Measurements from ENCODE around the gene HBG1.

Gene HBG1

GRCh38 chr11:5246772-5247471 lies 2.7 kb downstream of the HBG1 start:
- no peak overlapping the region for H4K8ac ChIP-seq (ENCODE audit: low read depth, low read length)
- no CpG with 5 or more reads among the region's 6 CpGs for WGBS, 2 donors (ENCODE audit: extremely low coverage in 2 of 2, insufficient read length in 2 of 2, insufficient replicate concordance in 1 of 2)
- no peak overlapping the region for H2AK5ac ChIP-seq (ENCODE audit: low read depth, low read length)
- H2BK12ac ChIP-seq (ENCODE audit: low read length): no peak overlapping the region
- H3K23ac ChIP-seq (ENCODE audit: low read depth, low read length, poor library complexity): no peak overlapping the region
- DNase-seq (ENCODE audit: low spot score): no peak
- no peak overlapping the region for H3K4ac ChIP-seq (ENCODE audit: low read length)
- H3K27ac ChIP-seq (replicated peaks; ENCODE audit: low read length): no peak overlapping the region
- H3K4me2 ChIP-seq (ENCODE audit: insufficient read depth, low read length, poor library complexity, severe bottlenecking): no peak overlapping the region
- no peaks in the 10 kb centered on the region for H3K79me1 ChIP-seq (ENCODE audit: low read depth, low read length)
- H3K36me3 ChIP-seq (replicated peaks in 1 of 2; ENCODE audit: control insufficient read depth in 2 of 2, insufficient read depth in 2 of 2, low read length in 2 of 2): no peaks in the 10 kb centered on the region
- no peak overlapping the region for H3K9ac ChIP-seq (ENCODE audit: low read depth, low read length, poor library complexity)
- H2BK5ac ChIP-seq (ENCODE audit: low read length): no peak overlapping the region
- H3K9me3 ChIP-seq (replicated peaks in 1 of 2; ENCODE audit: control insufficient read depth in 2 of 2, insufficient read depth in 1 of 2, low read depth in 1 of 2, low read length in 2 of 2): no peaks in the 10 kb centered on the region
- H2AFZ ChIP-seq (ENCODE audit: low read length): no peak overlapping the region
- no peak overlapping the region for H2BK15ac ChIP-seq (ENCODE audit: low read length)
- no peak overlapping the region for H3K18ac ChIP-seq (ENCODE audit: low read length)
- H3K4me1 ChIP-seq (ENCODE audit: control insufficient read depth in 2 of 2, insufficient read depth in 1 of 2, low read depth in 1 of 2, low read length in 2 of 2): no peaks in the 10 kb centered on the region
- no peak overlapping the region for H3K14ac ChIP-seq (ENCODE audit: low read length)
- H3K27me3 ChIP-seq (ENCODE audit: control insufficient read depth in 3 of 3, insufficient read depth in 3 of 3, low read depth in 1 of 3, low read length in 3 of 3): no peaks in the 10 kb centered on the region
- H4K91ac ChIP-seq (ENCODE audit: low read depth, low read length, poor library complexity): no peak overlapping the region
- H3K4me3 ChIP-seq (ENCODE audit: low read length in 2 of 2): no peak overlapping the region
- H2BK120ac ChIP-seq (ENCODE audit: low read depth, low read length): no peak overlapping the region

GRCh38 chr11:5245155-5245554 lies 4.5 kb downstream of the HBG1 start:
- no peak overlapping the region for H4K8ac ChIP-seq (ENCODE audit: low read depth, low read length)
- H3K4ac ChIP-seq (ENCODE audit: low read length): no peak overlapping the region
- H2BK12ac ChIP-seq (ENCODE audit: low read length): no peak overlapping the region
- H3K18ac ChIP-seq (ENCODE audit: low read length): no peak overlapping the region
- no peaks in the 10 kb centered on the region for H3K4me1 ChIP-seq (ENCODE audit: control insufficient read depth in 2 of 2, insufficient read depth in 1 of 2, low read depth in 1 of 2, low read length in 2 of 2)
- no peak overlapping the region for H3K9ac ChIP-seq (ENCODE audit: low read depth, low read length, poor library complexity)
- no peak overlapping the region for H2AFZ ChIP-seq (ENCODE audit: low read length)
- H3K36me3 ChIP-seq (replicated peaks in 1 of 2; ENCODE audit: control insufficient read depth in 2 of 2, insufficient read depth in 2 of 2, low read length in 2 of 2): no peaks in the 10 kb centered on the region
- H3K9me3 ChIP-seq (replicated peaks in 1 of 2; ENCODE audit: control insufficient read depth in 2 of 2, insufficient read depth in 1 of 2, low read depth in 1 of 2, low read length in 2 of 2): no peaks in the 10 kb centered on the region
- DNase-seq (ENCODE audit: low spot score): no peak
- no peak overlapping the region for H4K91ac ChIP-seq (ENCODE audit: low read depth, low read length, poor library complexity)
- H3K79me1 ChIP-seq (ENCODE audit: low read depth, low read length): no peaks in the 10 kb centered on the region
- H2BK15ac ChIP-seq (ENCODE audit: low read length): no peak overlapping the region
- H3K14ac ChIP-seq (ENCODE audit: low read length): no peak overlapping the region
- no peak overlapping the region for H3K27ac ChIP-seq (replicated peaks; ENCODE audit: low read length)
- H3K27me3 ChIP-seq (ENCODE audit: control insufficient read depth in 3 of 3, insufficient read depth in 3 of 3, low read depth in 1 of 3, low read length in 3 of 3): no peaks in the 10 kb centered on the region
- no peak overlapping the region for H2AK5ac ChIP-seq (ENCODE audit: low read depth, low read length)
- H2BK120ac ChIP-seq (ENCODE audit: low read depth, low read length): no peak overlapping the region
- no CpG with 5 or more reads among the region's 2 CpGs for WGBS, 2 donors (ENCODE audit: extremely low coverage in 2 of 2, insufficient read length in 2 of 2, insufficient replicate concordance in 1 of 2)
- H3K4me3 ChIP-seq (ENCODE audit: low read length in 2 of 2): no peak overlapping the region
- H3K4me2 ChIP-seq (ENCODE audit: insufficient read depth, low read length, poor library complexity, severe bottlenecking): no peak overlapping the region
- no peak overlapping the region for H3K23ac ChIP-seq (ENCODE audit: low read depth, low read length, poor library complexity)
- no peak overlapping the region for H2BK5ac ChIP-seq (ENCODE audit: low read length)

- DNase-seq (ENCODE audit: low spot score): no peak
- Histone ChIP-seq H2BK5ac (ENCODE audit: low read length) (no peak overlapping the region), H3K4me2 (ENCODE audit: insufficient read depth, low read length, poor library complexity, severe bottlenecking) (no peak overlapping the region), H3K27me3 (ENCODE audit: control insufficient read depth in 3 of 3, insufficient read depth in 3 of 3, low read depth in 1 of 3, low read length in 3 of 3) (no peaks in the 10 kb centered on the region), H3K27ac (replicated peaks; ENCODE audit: low read length) (no peak overlapping the region), H2AFZ (ENCODE audit: low read length) (no peak overlapping the region), H3K4me3 (ENCODE audit: low read length in 2 of 2) (no peak overlapping the region), H4K91ac (ENCODE audit: low read depth, low read length, poor library complexity) (no peak overlapping the region), H3K18ac (ENCODE audit: low read length) (no peak overlapping the region), H3K23ac (ENCODE audit: low read depth, low read length, poor library complexity) (no peak overlapping the region), H3K9me3 (replicated peaks in 1 of 2; ENCODE audit: control insufficient read depth in 2 of 2, insufficient read depth in 1 of 2, low read depth in 1 of 2, low read length in 2 of 2) (no peaks in the 10 kb centered on the region), H2BK12ac (ENCODE audit: low read length) (no peak overlapping the region), H2AK5ac (ENCODE audit: low read depth, low read length) (no peak overlapping the region), H3K14ac (ENCODE audit: low read length) (no peak overlapping the region), H3K36me3 (replicated peaks in 1 of 2; ENCODE audit: control insufficient read depth in 2 of 2, insufficient read depth in 2 of 2, low read length in 2 of 2) (no peaks in the 10 kb centered on the region), H3K4ac (ENCODE audit: low read length) (no peak overlapping the region), H3K4me1 (ENCODE audit: control insufficient read depth in 2 of 2, insufficient read depth in 1 of 2, low read depth in 1 of 2, low read length in 2 of 2) (no peaks in the 10 kb centered on the region), H4K8ac (ENCODE audit: low read depth, low read length) (no peak overlapping the region), H3K79me1 (ENCODE audit: low read depth, low read length) (no peaks in the 10 kb centered on the region), H2BK15ac (ENCODE audit: low read length) (no peak overlapping the region), H2BK120ac (ENCODE audit: low read depth, low read length) (no peak overlapping the region), H3K9ac (ENCODE audit: low read depth, low read length, poor library complexity) (no peak overlapping the region)
- WGBS, 2 donors (ENCODE audit: extremely low coverage in 2 of 2, insufficient read length in 2 of 2, insufficient replicate concordance in 1 of 2): no CpG with 5 or more reads among the region's 4 CpGs
These were observed 5.9 kb downstream of the HBG1 start for GRCh38 chr11:5243816-5244180.

- H3K27ac ChIP-seq (replicated peaks; ENCODE audit: low read length): no peak overlapping the region
- H3K4me2 ChIP-seq (ENCODE audit: insufficient read depth, low read length, poor library complexity, severe bottlenecking): no peak overlapping the region
- H3K9ac ChIP-seq (ENCODE audit: low read depth, low read length, poor library complexity): no peak overlapping the region
- no peak overlapping the region for H2BK5ac ChIP-seq (ENCODE audit: low read length)
- H4K8ac ChIP-seq (ENCODE audit: low read depth, low read length): no peak overlapping the region
- no peaks in the 10 kb centered on the region for H3K27me3 ChIP-seq (ENCODE audit: control insufficient read depth in 3 of 3, insufficient read depth in 3 of 3, low read depth in 1 of 3, low read length in 3 of 3)
- no CpG with 5 or more reads among the region's 7 CpGs for WGBS, 2 donors (ENCODE audit: extremely low coverage in 2 of 2, insufficient read length in 2 of 2, insufficient replicate concordance in 1 of 2)
- no peaks in the 10 kb centered on the region for H3K4me1 ChIP-seq (ENCODE audit: control insufficient read depth in 2 of 2, insufficient read depth in 1 of 2, low read depth in 1 of 2, low read length in 2 of 2)
- no peak overlapping the region for H2BK120ac ChIP-seq (ENCODE audit: low read depth, low read length)
- H4K91ac ChIP-seq (ENCODE audit: low read depth, low read length, poor library complexity): no peak overlapping the region
- H3K4me3 ChIP-seq (ENCODE audit: low read length in 2 of 2): no peak overlapping the region
- DNase-seq (ENCODE audit: low spot score): no peak
- no peak overlapping the region for H3K23ac ChIP-seq (ENCODE audit: low read depth, low read length, poor library complexity)
- H3K79me1 ChIP-seq (ENCODE audit: low read depth, low read length): no peaks in the 10 kb centered on the region
- H3K36me3 ChIP-seq (replicated peaks in 1 of 2; ENCODE audit: control insufficient read depth in 2 of 2, insufficient read depth in 2 of 2, low read length in 2 of 2): no peaks in the 10 kb centered on the region
- no peaks in the 10 kb centered on the region for H3K9me3 ChIP-seq (replicated peaks in 1 of 2; ENCODE audit: control insufficient read depth in 2 of 2, insufficient read depth in 1 of 2, low read depth in 1 of 2, low read length in 2 of 2)
- no peak overlapping the region for H3K4ac ChIP-seq (ENCODE audit: low read length)
- H3K18ac ChIP-seq (ENCODE audit: low read length): no peak overlapping the region
- H2BK12ac ChIP-seq (ENCODE audit: low read length): no peak overlapping the region
- no peak overlapping the region for H2AFZ ChIP-seq (ENCODE audit: low read length)
- H2AK5ac ChIP-seq (ENCODE audit: low read depth, low read length): no peak overlapping the region
- no peak overlapping the region for H3K14ac ChIP-seq (ENCODE audit: low read length)
- H2BK15ac ChIP-seq (ENCODE audit: low read length): no peak overlapping the region
These were observed 6.5 kb downstream of the HBG1 start for GRCh38 chr11:5242933-5243815.

Measured in neuronal stem cell (in vitro differentiated cells).